Sciatic nerve (tissue), 2 donors: ENCODE results near the gene HERC4. TPM values are rescaled to one million over a fixed set of nuclear protein-coding genes. Genes with fewer than 3 reads are reported as not detected.
"Not testable (repeated sequence)": the region's sequence is repeated elsewhere in the genome, so short reads cannot be mapped to it uniquely, and the experiment has no call there.

Source experiments
- ATAC-seq: fragments of 200-7000 bp; cut with Tn5 transposase; one replicate; pipeline ENCODE4 v1.9.1; 2020; ENCODE audit warnings: mild to moderate bottlenecking, moderate library complexity
- DNase-seq: peaks from one replicate; pipeline ENCODE4 v3.0.0-alpha.2; 2020; ENCODE audit warnings: low spot score
- intact Hi-C: fragments of 100-400 bp; cut with DNase I; formaldehyde crosslinking; loops from one replicate; pipeline ENCODE4 v1.14.2; 2022
- total RNA-seq: library from RNA; stranded (reverse); fragmentation: NEBNext Ultra II Directional; extraction: Animal tissue kit (Norgen Biotek cat#: 25700); gene quantifications from one replicate; pipeline ENCODE4 v1.2.1, GENCODE V29; 2021
- donor health status: DM: no; HTN: no; CAD: no.
- donor health status: DM: no; HTN: no; CAD: no.

HERC4 gene
- total RNA-seq, 1 donor from 2014 or later: 95.1 TPM

GRCh38 chr10:68095153-68095552 is 20.1 kb upstream of the HERC4 start:
- ATAC-seq: no peak
- intact Hi-C loops: no loop called here

GRCh38 chr10:68092512-68092911 is 17.4 kb upstream of the HERC4 start:
- intact Hi-C loops: no loop called here
- ATAC-seq: no peak
- no peak for DNase-seq

More at GRCh38 chr10:68095153-68095552, 20.1 kb upstream of the HERC4 start:
- DNase-seq: no peak

DNA sequence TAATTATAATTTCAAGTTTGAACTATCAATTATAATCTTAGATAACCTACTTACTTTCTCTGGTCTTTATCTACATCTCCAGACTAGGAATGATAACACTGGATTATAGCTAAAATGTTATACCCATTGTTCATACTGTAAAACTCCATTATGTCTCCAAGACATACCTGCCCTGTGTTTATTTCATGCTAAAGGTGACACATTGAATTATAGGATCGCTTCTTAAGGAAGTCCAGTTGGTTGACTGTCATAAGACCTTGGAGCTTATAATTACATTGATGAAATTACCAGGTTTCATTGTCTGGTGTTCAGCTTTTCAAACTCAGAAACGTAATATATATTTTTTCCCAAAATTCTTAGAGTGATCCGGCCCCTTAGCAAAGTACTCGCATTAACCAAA is 15.5 kb upstream of the HERC4 start:
- no peak for DNase-seq
- no peak for ATAC-seq
- intact Hi-C loops: no loop called here

- DNase-seq: no peak
- intact Hi-C loops: loop anchor here (10.0 kb wide), 1 partner anchor 66 kb away; no protein-coding TSS in a partner anchor
- ATAC-seq: no peak
Observed at GRCh38 chr10:68088740-68089139, 13.7 kb upstream of the HERC4 start.

GRCh38 chr10:68087685-68088401 is 12.8 kb upstream of the HERC4 start:
- intact Hi-C loops: loop anchor here (10.0 kb wide), 1 partner anchor 67 kb away; no protein-coding TSS in a partner anchor
- DNase-seq (no peak), ATAC-seq (no peak)

- DNase-seq (no peak), ATAC-seq (no peak)
- intact Hi-C loops: loop anchor here (10.0 kb wide), 1 partner anchor 68 kb away; no protein-coding TSS in a partner anchor
Observed at GRCh38 chr10:68086910-68087684, 12.0 kb upstream of the HERC4 start.

GRCh38 chr10:68086011-68086410 is 10.9 kb upstream of the HERC4 start:
- DNase-seq (no peak), ATAC-seq (no peak)
- intact Hi-C loops: loop anchor here (10.0 kb wide), 1 partner anchor 69 kb away; no protein-coding TSS in a partner anchor

DNA sequence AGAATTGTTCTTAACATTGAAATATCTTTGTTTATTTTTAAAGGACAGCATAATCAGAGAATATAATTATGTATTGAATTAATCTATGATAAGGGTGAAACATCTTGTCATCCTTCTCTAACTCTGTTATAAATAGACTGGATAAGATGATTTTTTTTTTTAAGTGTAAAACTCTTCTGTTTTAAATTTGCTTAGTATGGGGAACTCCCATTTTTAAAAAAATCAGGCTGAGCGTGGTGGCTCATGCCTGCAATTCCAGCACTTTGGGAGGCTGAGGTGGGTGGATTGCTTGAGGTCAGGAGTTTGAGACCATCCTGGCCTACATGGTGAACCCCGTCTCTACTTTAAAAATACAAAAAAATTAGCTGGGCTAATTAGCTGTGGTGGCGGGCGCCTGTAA is 9.4 kb upstream of the HERC4 start:
- DNase-seq (no peak), ATAC-seq (no peak)

GRCh38 chr10:68083953-68084352 is 8.9 kb upstream of the HERC4 start:
- intact Hi-C loops: loop anchor here (10.0 kb wide), 1 partner anchor 71 kb away; no protein-coding TSS in a partner anchor
- no peak for DNase-seq
- ATAC-seq: no peak

More for the DNA sequence above, 9.4 kb upstream of the HERC4 start:
- intact Hi-C loops: loop anchor here (10.0 kb wide), 1 partner anchor 70 kb away; no protein-coding TSS in a partner anchor

DNA sequence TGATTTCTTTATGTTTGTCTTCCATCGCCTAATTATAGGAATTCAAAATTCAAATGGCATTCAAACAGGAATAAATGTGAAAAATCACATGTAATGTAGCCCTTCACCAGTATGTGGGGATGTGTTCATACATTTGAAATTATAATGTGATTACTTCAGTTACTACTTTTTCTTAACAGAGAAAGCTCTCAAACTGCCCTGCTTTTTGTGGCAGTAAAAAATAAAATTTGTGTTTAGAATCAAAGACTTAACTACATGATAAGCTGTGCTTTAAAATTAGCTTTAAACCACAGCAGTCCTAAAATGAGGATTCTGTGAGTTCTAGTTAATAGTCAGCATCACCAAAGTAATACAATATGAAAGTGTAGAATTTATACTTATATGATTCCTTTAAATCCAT is 7.8 kb upstream of the HERC4 start:
- no peak for DNase-seq
- no peak for ATAC-seq
- intact Hi-C loops: loop anchor here (10.0 kb wide), 1 partner anchor 72 kb away; no protein-coding TSS in a partner anchor

DNA sequence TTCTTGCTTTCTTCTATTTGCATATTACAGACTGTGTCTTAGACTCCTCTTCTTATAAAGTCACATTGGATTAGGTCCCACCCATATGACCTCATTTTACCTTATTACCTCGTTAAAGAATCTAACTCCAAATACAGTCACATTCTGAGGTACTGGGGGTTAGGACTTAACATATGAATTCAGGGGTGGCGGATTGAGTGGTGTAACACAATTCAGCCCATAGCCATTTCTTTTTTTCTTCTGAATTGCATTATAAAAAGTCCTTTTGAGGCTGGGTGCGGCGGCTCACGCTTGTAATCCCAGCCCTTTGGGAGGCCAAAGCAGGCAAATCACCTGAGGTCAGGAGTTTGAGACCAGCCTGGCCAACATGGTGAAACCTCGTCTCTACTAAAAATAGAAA is 6.8 kb upstream of the HERC4 start:
- DNase-seq: no peak
- ATAC-seq: no peak
- intact Hi-C loops: loop anchor here (10.0 kb wide), 1 partner anchor 73 kb away; no protein-coding TSS in a partner anchor

- DNase-seq (no peak), ATAC-seq (no peak)
- intact Hi-C loops: loop anchor here (10.0 kb wide), 1 partner anchor 74 kb away; no protein-coding TSS in a partner anchor
Observed at GRCh38 chr10:68080853-68081431, 5.9 kb upstream of the HERC4 start.

GRCh38 chr10:68079434-68079833 is 4.4 kb upstream of the HERC4 start:
- DNase-seq: no peak
- ATAC-seq: no peak
- intact Hi-C loops: no loop called here

DNA sequence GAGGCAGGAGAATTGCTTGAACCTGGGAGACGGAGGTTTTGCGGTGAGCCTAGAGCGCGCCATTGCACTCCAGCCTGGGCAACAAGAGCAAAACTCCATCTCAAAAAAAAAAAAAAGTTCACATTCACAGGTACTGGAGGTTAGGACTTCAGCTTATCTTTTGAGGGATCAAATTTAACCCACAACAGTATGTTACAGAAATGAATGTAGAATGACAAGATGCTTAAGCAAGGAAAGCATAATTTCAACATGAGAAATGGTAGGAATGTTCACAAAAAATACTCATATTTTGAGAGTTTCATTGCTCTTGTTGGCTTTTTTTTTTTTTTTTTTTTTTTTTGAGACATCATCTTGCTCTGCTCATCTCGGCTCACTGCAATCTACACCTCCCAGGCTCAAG is 1.9 kb upstream of the HERC4 start:
- no peak for DNase-seq
- intact Hi-C loops: no loop called here
- ATAC-seq: no peak

- intact Hi-C loops, DNase-seq, ATAC-seq: not testable (repeated sequence)
Observed at GRCh38 chr10:68076081-68076480, 998 bp upstream of the HERC4 start.

GRCh38 chr10:68075550-68076004 is 494 bp upstream of the HERC4 start:
- intact Hi-C loops: no loop called here
- ATAC-seq (no peak), DNase-seq (no peak)

GRCh38 chr10:68074031-68074774 is 880 bp downstream of the HERC4 start:
- intact Hi-C loops: no loop called here
- peak; percentile 42 for ATAC-seq
- no peak for DNase-seq

GRCh38 chr10:68073631-68074030 is 1.5 kb downstream of the HERC4 start:
- DNase-seq (no peak), ATAC-seq (no peak)
- intact Hi-C loops: no loop called here

GRCh38 chr10:68067508-68067907 is 7.6 kb downstream of the HERC4 start:
- ATAC-seq (no peak), DNase-seq (no peak)
- intact Hi-C loops: no loop called here
